Keratinocyte (primary cell): ENCODE results near the gene PDIA2. TPM values are rescaled to one million over a fixed set of nuclear protein-coding genes. Genes with fewer than 3 reads are reported as not detected.

Experiments used
- DNase-seq: peaks from one replicate; pipeline ENCODE4 v3.0.0-alpha.2; 2011; ENCODE audit warnings: low read depth, missing footprints, low spot score
- FAIRE-seq: peaks from 2 replicates; lab custom pipeline; 2011; peaks lifted over from hg19 to GRCh38; lab: Jason Lieb, UNC
- H2AFZ ChIP-seq: 2 replicates; pipeline ENCODE4 v1.6.0; 2012; ENCODE audit warnings: low read length, control low read depth, inconsistent platforms; ENCODE audit not compliant: control insufficient read depth
- H3K27ac ChIP-seq: 2 replicates; pipeline ENCODE4 v1.5.1; 2011; ENCODE audit warnings: low read length; ENCODE audit not compliant: control insufficient read depth, insufficient read depth
- H3K27me3 ChIP-seq: 3 replicates; pipeline ENCODE4 v1.6.0; 2011; ENCODE audit warnings: low read length; ENCODE audit not compliant: control insufficient read depth, insufficient read depth; ENCODE audit errors: extremely low read depth
- H3K36me3 ChIP-seq, 2 experiments: 2 replicates in 1 of 2; 3 replicates in 1 of 2; pipeline ENCODE4 v1.5.1; 2011; ENCODE audit warnings: low read length in 2 of 2, mild to moderate bottlenecking in 1 of 2; ENCODE audit not compliant: control insufficient read depth in 2 of 2, insufficient read depth in 2 of 2; ENCODE audit errors: extremely low read depth in 1 of 2
- H3K4me1 ChIP-seq: 3 replicates; pipeline ENCODE4 v1.5.1; 2011; ENCODE audit warnings: low read length; ENCODE audit not compliant: control insufficient read depth, insufficient read depth; ENCODE audit errors: extremely low read depth
- H3K4me2 ChIP-seq: 3 replicates; pipeline ENCODE4 v1.6.0; 2011; ENCODE audit warnings: low read depth, low read length; ENCODE audit not compliant: control insufficient read depth, insufficient read depth; ENCODE audit errors: extremely low read depth
- H3K4me3 ChIP-seq, 3 experiments: fragments of 200-600 bp in 1 of 3; sonication (generic) in 1 of 3; 2 replicates in 2 of 3; 3 replicates in 1 of 3; pipeline ENCODE4 v1.5.1; 2011 to 2016; ENCODE audit warnings: low read length in 3 of 3, mild to moderate bottlenecking in 3 of 3, control low read depth in 2 of 3, inconsistent platforms in 1 of 3, low read depth in 1 of 3, mixed read lengths in 1 of 3, mixed run types in 1 of 3, moderate library complexity in 1 of 3; ENCODE audit not compliant: control insufficient read depth in 2 of 3, insufficient read depth in 2 of 3; ENCODE audit errors: extremely low read depth in 1 of 3
- H3K79me2 ChIP-seq: 2 replicates; pipeline ENCODE4 v1.6.0; 2012; ENCODE audit warnings: low read length; ENCODE audit not compliant: control insufficient read depth, insufficient read depth
- H3K9ac ChIP-seq: 3 replicates; pipeline ENCODE4 v1.6.0; 2011; ENCODE audit warnings: low read length; ENCODE audit not compliant: control insufficient read depth, insufficient read depth; ENCODE audit errors: extremely low read depth
- H3K9me1 ChIP-seq: 3 replicates; pipeline ENCODE4 v1.6.0; 2011; ENCODE audit warnings: low read length; ENCODE audit not compliant: control insufficient read depth, insufficient read depth; ENCODE audit errors: extremely low read depth
- H3K9me3 ChIP-seq: 2 replicates; pipeline ENCODE4 v1.5.1; 2012; ENCODE audit warnings: low read depth, low read length; ENCODE audit not compliant: control insufficient read depth
- H4K20me1 ChIP-seq: 3 replicates; pipeline ENCODE4 v1.6.0; 2011; ENCODE audit warnings: low read length; ENCODE audit not compliant: control insufficient read depth, insufficient read depth; ENCODE audit errors: extremely low read depth
- EZH2 ChIP-seq: IDR thresholded peaks from one replicate; pipeline ENCODE4 v1.6.1; 2012; ENCODE audit warnings: inconsistent platforms, mild to moderate bottlenecking, low read length, moderate library complexity
- dilution Hi-C: fragments of 300-500 bp; cut with MboI; formaldehyde crosslinking; loops from one replicate; pipeline ENCODE4 v1.7.0; 2020; ENCODE audit warnings: low sequenced_read_pairs; ENCODE audit not compliant: extremely low pct_ligation_motif_present
- polyA plus RNA-seq, 5 experiments: library from polyadenylated mRNA; depleted of rRNA in 3 of 5; stranded (reverse) in 3 of 5; stranded (forward) in 1 of 5; unstranded in 1 of 5; fragments of >200 nt; gene quantifications; 1 replicate in 1 of 5; 2 replicates in 3 of 5; 3 replicates in 1 of 5; pipeline versions ENCODE4 v1.2.1 to v1.2.3, GENCODE V29; 2011 to 2012; ENCODE audit warnings: missing spikeins in 2 of 5, low read depth in 1 of 5, low replicate concordance in 1 of 5
- TF ChIP-seq, protein P1 (sequence below), 3 experiments: IDR thresholded peaks in 1 of 3; conservative IDR thresholded peaks in 1 of 3; optimal IDR thresholded peaks in 1 of 3; 2 replicates in 2 of 3; 3 replicates in 1 of 3; pipeline versions ENCODE3 to v1.5.1; 2011; ENCODE audit warnings: low read length in 3 of 3, mild to moderate bottlenecking in 3 of 3, moderate library complexity in 2 of 3, control low read depth in 1 of 3, inconsistent platforms in 1 of 3; ENCODE audit not compliant: insufficient read depth in 2 of 3; ENCODE audit errors: extremely low read depth in 1 of 3

The PDIA2 gene
- polyA plus RNA-seq, 1 donor (not counting 4 experiments of a cell fraction or from before 2014, with no cell fraction given) = 0.42 TPM

DNA sequence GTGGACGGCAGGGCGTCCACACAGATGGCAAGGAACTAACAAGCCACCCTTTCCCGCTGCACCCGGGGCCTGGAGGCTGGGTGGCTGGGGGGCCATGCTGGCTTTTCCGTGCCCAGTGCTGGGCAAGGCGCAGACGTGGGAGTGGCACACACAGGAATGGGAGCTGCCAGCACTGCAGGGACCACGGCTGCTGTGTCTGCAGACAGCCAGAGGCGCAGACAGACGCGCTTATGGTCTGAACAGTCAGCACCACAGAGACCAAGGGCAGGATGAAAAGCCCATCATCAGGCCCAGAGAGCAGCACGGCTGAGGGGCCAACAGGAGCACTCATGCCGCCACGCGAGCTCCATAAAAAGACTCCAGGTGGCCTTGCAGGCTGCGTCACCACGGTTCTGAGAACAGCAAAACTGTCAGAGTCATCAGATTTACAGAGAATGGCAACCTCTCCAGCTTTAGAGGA is 24.0 kb downstream of the PDIA2 start:
- no peak for DNase-seq
- no peak for FAIRE-seq
- TF ChIP-seq EZH2 = no peak
- TF ChIP-seq, protein P1, sequence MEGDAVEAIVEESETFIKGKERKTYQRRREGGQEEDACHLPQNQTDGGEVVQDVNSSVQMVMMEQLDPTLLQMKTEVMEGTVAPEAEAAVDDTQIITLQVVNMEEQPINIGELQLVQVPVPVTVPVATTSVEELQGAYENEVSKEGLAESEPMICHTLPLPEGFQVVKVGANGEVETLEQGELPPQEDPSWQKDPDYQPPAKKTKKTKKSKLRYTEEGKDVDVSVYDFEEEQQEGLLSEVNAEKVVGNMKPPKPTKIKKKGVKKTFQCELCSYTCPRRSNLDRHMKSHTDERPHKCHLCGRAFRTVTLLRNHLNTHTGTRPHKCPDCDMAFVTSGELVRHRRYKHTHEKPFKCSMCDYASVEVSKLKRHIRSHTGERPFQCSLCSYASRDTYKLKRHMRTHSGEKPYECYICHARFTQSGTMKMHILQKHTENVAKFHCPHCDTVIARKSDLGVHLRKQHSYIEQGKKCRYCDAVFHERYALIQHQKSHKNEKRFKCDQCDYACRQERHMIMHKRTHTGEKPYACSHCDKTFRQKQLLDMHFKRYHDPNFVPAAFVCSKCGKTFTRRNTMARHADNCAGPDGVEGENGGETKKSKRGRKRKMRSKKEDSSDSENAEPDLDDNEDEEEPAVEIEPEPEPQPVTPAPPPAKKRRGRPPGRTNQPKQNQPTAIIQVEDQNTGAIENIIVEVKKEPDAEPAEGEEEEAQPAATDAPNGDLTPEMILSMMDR (optimal IDR thresholded peaks at IDR 0.05 in 1 of 3, IDR thresholded peaks at IDR 0.05 in 1 of 3, conservative IDR thresholded peaks at IDR 0.05 in 1 of 3; ENCODE audit: extremely low read depth in 1 of 3, insufficient read depth in 2 of 3, low read length in 3 of 3) = no peak
- dilution Hi-C loops = no loop called here
- no peak overlapping the region for H3K4me3 ChIP-seq
- no peak overlapping the region for H2AFZ ChIP-seq
- H4K20me1 ChIP-seq = peaks cover 5% of the 10 kb centered on the region
- H3K27me3 ChIP-seq = no peaks in the 10 kb centered on the region
- H3K36me3 ChIP-seq = peaks cover 22 to 40% of the 10 kb centered on the region in 2 experiments
- H3K9ac ChIP-seq = no peak overlapping the region
- H3K9me3 ChIP-seq = no peaks in the 10 kb centered on the region
- peaks cover 14% of the 10 kb centered on the region for H3K79me2 ChIP-seq
- H3K9me1 ChIP-seq = no peaks in the 10 kb centered on the region
- H3K27ac ChIP-seq = no peak overlapping the region
- H3K4me1 ChIP-seq = peaks cover 10% of the 10 kb centered on the region
- H3K4me2 ChIP-seq = no peak overlapping the region

DNA sequence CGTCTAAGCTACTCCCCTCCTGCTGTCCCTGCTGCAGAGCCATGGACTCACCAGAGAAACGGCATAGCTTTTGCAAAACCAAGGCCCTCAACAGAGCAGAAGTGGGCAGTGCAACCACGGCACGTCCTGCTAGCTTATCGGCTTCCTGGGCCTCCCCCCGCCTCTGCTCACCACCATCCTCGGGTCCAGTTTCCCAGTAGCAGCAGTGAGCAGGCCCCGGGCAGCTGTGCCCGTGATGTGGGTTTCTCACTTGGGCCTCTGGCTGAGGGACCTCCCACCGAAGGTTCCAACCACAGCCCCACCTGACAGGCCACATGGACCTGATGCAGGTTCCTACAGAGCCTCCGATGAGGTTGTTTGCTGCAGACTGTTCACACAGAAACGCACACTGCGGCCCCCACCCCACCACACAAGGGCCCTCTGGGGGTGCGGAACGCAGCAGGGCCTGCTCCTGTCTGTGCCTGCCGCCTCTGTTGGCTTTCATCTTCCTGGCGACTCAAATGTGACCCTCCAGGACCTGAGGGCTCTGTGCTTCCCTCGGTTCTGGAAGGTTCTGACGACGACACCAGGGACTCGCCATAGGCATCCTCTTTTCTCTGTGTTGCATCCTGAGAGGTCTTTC is 24.8 kb downstream of the PDIA2 start:
- H4K20me1 ChIP-seq = peaks cover 3% of the 10 kb centered on the region
- H3K9ac ChIP-seq = no peak overlapping the region
- dilution Hi-C loops = no loop called here
- peaks cover 10% of the 10 kb centered on the region for H3K4me1 ChIP-seq
- no peak overlapping the region for H3K27ac ChIP-seq
- no peak for DNase-seq
- H3K27me3 ChIP-seq = no peaks in the 10 kb centered on the region
- peaks cover 14% of the 10 kb centered on the region for H3K79me2 ChIP-seq
- no peaks in the 10 kb centered on the region for H3K9me1 ChIP-seq
- no peak for TF ChIP-seq EZH2
- TF ChIP-seq, protein P1 (optimal IDR thresholded peaks at IDR 0.05 in 1 of 3, IDR thresholded peaks at IDR 0.05 in 1 of 3, conservative IDR thresholded peaks at IDR 0.05 in 1 of 3; ENCODE audit: extremely low read depth in 1 of 3, insufficient read depth in 2 of 3, low read length in 3 of 3) = no peak
- no peak overlapping the region for H2AFZ ChIP-seq
- peaks cover 25 to 35% of the 10 kb centered on the region in 2 experiments for H3K36me3 ChIP-seq
- no peaks in the 10 kb centered on the region for H3K9me3 ChIP-seq
- H3K4me2 ChIP-seq = no peak overlapping the region
- H3K4me3 ChIP-seq = no peak overlapping the region
- no peak for FAIRE-seq
